DMS53 treated with DMSO at 0.1 percent for 48 hours (cell line): ENCODE data around the gene FOXA3.

Experiments
- DNase-seq: peaks from one replicate; lab custom pipeline; 2025; ENCODE audit not compliant: unreplicated experiment; lab: John Stamatoyannopoulos, UW

FOXA3 gene

DNA sequence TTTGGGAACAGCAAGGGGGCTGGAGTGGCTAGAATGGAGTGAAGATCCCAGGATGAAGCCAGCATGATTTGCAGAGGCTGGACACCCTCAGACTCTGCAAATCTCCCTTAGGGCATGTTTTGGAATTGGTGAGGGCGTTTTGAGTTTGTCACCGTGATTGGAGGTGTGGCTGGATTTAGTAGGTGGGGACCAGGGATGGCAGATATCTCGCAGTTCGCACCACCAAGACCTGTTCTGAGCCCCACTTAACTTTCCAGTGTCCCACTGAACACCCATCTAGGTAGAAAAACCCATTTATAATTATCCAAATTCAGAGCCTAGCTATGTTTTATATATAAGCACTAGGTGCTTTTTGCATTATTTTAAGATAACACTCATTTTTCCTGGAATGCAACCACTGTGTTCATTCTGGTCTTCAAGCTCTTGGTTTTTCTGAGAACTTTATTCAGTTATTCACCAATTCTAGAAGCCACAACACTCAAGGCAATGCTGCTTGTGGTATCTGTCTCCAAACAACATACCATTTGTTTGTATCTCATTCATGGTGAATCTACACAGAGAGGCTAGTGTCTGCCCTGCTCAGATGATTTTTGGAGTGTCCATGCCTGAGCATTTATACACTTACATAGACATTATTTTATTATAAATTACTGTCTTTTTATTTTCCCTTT is 53.4 kb downstream of the FOXA3 start:
- no peak for DNase-seq

DNA sequence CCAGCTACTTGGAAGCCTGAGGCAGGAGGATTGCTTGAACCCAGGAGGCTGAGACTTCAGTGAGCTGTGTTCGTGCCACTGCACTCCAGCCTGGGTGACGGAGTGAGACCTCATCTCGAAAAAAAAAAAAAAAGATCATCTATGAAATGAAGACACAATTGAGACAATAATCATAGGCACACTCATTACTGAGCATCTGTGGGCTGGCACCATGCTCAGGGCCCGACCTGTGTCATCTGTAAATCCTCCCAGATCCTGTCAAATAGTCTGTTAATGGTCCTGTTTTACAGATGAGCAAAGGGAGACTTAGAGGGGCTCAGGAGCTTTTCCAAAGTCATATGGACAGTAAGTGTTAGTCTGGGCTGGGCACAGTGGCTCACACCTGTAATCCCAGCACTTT is 54.6 kb downstream of the FOXA3 start:
- DNase-seq = no peak

DNA sequence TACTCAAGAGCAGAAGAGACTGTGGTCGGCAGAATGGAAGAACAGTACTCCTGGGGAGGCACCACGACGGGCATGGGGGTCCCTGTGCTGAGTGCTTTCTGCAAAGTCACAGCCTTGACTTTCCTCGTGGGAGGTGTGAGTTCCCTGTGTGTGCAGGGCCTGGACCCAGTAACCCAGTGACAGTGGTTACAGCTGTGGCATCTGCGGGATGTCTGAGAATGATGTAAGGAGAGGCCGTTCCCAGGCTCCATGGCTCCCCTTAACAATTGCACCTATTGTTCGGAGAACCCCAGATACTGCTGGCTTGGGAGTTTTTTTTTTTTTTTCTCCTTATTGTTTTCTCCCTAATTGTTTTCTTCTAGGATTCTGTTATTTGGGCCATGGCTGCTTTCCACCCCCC is 55.6 kb downstream of the FOXA3 start:
- no peak for DNase-seq

DNA sequence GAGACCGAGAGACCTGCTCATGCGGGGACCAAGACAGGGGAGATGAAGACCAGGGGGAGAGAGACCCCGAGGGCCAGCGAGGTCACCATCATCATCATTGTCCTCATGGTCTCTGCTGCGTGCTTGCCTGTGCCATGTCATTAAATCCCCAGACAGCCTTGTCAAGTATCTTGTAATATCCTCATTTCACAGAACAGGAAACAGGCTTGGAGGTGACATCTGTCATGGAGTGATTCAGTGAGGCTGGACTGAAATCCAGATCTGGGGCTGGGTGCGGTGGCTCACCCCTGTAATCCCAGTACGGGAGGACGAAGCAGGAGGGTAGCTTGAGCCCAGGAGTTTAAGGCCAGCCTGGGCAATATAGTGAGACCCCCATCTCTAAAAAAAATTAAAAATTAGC is 56.3 kb downstream of the FOXA3 start:
- no peak for DNase-seq

DNA sequence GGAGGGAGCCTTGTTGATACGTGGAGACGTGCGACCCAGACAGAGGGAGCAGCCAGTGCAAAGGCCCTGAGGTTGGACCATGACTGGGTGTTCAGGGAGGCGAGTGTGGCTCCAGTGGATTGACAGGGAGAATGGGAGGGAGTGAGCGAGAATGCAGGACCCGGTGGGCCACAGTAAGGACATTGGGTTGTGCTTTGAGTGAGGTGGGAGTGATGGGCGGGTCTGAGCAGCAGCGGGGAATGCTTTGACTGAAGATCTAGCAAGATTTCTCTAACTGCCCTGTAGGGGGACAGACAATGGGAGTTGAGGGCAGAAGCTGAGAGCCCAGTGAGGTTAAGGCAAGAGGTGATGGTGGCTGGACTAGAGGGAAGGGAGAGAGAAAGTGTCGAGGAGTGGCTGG is 58.2 kb downstream of the FOXA3 start:
- no peak for DNase-seq
